ENCODE measurements around the gene BRI3BP.

Gene BRI3BP

GRCh38 chr12:124998705-124999104, 5.3 kb downstream of the BRI3BP start:
- H3K27me3 Mint-ChIP-seq: no peaks in the 10 kb centered on the region
- no peaks in the 10 kb centered on the region for H3K36me3 Mint-ChIP-seq
- H3K9me3 Mint-ChIP-seq: no peaks in the 10 kb centered on the region
- H3K4me3 Mint-ChIP-seq: no peak overlapping the region
- peaks cover 19% of the 10 kb centered on the region for H3K4me1 Mint-ChIP-seq
- H3K27ac Mint-ChIP-seq: no peak overlapping the region

- no peak overlapping the region for H3K4me3 Mint-ChIP-seq
- peaks cover 4% of the 10 kb centered on the region for H3K4me1 Mint-ChIP-seq
- no peaks in the 10 kb centered on the region for H3K9me3 Mint-ChIP-seq
- no peaks in the 10 kb centered on the region for H3K27me3 Mint-ChIP-seq
- no peaks in the 10 kb centered on the region for H3K36me3 Mint-ChIP-seq
- no peak overlapping the region for H3K27ac Mint-ChIP-seq
Observed at GRCh38 chr12:125001636-125002035, 8.2 kb downstream of the BRI3BP start.

- Mint-ChIP-seq H3K36me3 (no peaks in the 10 kb centered on the region), H3K9me3 (no peaks in the 10 kb centered on the region), H3K4me1 (peaks cover 4% of the 10 kb centered on the region), H3K27ac (no peak overlapping the region), H3K27me3 (no peaks in the 10 kb centered on the region), H3K4me3 (no peak overlapping the region)
Observed at GRCh38 chr12:125003021-125003420, 9.6 kb downstream of the BRI3BP start.

- no peaks in the 10 kb centered on the region for H3K36me3 Mint-ChIP-seq
- no peaks in the 10 kb centered on the region for H3K27me3 Mint-ChIP-seq
- H3K4me3 Mint-ChIP-seq: no peak overlapping the region
- peaks cover 4% of the 10 kb centered on the region for H3K4me1 Mint-ChIP-seq
- no peak overlapping the region for H3K27ac Mint-ChIP-seq
- no peaks in the 10 kb centered on the region for H3K9me3 Mint-ChIP-seq
Observed at GRCh38 chr12:125004621-125005020, 11.2 kb downstream of the BRI3BP start.

- Mint-ChIP-seq H3K27me3 (no peaks in the 10 kb centered on the region), H3K4me1 (peaks cover 1% of the 10 kb centered on the region), H3K27ac (no peak overlapping the region), H3K9me3 (no peaks in the 10 kb centered on the region), H3K36me3 (peaks cover 2% of the 10 kb centered on the region), H3K4me3 (no peak overlapping the region)
Observed at GRCh38 chr12:125005652-125006051, 12.2 kb downstream of the BRI3BP start.

GRCh38 chr12:125006365-125006764, 12.9 kb downstream of the BRI3BP start:
- Mint-ChIP-seq H3K9me3 (no peaks in the 10 kb centered on the region), H3K4me3 (no peak overlapping the region), H3K27me3 (no peaks in the 10 kb centered on the region)

GRCh38 chr12:125013816-125014442, 20.5 kb downstream of the BRI3BP start:
- Mint-ChIP-seq H3K4me3 (no peak overlapping the region), H3K27ac (no peak overlapping the region), H3K9me3 (no peaks in the 10 kb centered on the region), H3K36me3 (peaks cover 5% of the 10 kb centered on the region), H3K27me3 (no peaks in the 10 kb centered on the region), H3K4me1 (no peaks in the 10 kb centered on the region)

More at GRCh38 chr12:125006365-125006764, 12.9 kb downstream of the BRI3BP start:
- peaks cover 2% of the 10 kb centered on the region for H3K36me3 Mint-ChIP-seq
- no peak overlapping the region for H3K27ac Mint-ChIP-seq
- no peaks in the 10 kb centered on the region for H3K4me1 Mint-ChIP-seq

GRCh38 chr12:125014526-125014925, 21.1 kb downstream of the BRI3BP start:
- no peak overlapping the region for H3K4me3 Mint-ChIP-seq
- H3K27me3 Mint-ChIP-seq: no peaks in the 10 kb centered on the region
- no peaks in the 10 kb centered on the region for H3K4me1 Mint-ChIP-seq
- peaks cover 5% of the 10 kb centered on the region for H3K36me3 Mint-ChIP-seq
- H3K9me3 Mint-ChIP-seq: no peaks in the 10 kb centered on the region
- no peak overlapping the region for H3K27ac Mint-ChIP-seq

GRCh38 chr12:125015680-125016310, 22.4 kb downstream of the BRI3BP start:
- no peaks in the 10 kb centered on the region for H3K4me1 Mint-ChIP-seq
- H3K9me3 Mint-ChIP-seq: no peaks in the 10 kb centered on the region
- no peaks in the 10 kb centered on the region for H3K27me3 Mint-ChIP-seq
- H3K4me3 Mint-ChIP-seq: no peak overlapping the region
- no peak overlapping the region for H3K27ac Mint-ChIP-seq
- peaks cover 3% of the 10 kb centered on the region for H3K36me3 Mint-ChIP-seq

- H3K27ac Mint-ChIP-seq: no peak overlapping the region
- H3K36me3 Mint-ChIP-seq: peaks cover 5% of the 10 kb centered on the region
- no peak overlapping the region for H3K4me3 Mint-ChIP-seq
Observed at GRCh38 chr12:125017801-125018200, 24.4 kb downstream of the BRI3BP start.

GRCh38 chr12:125018356-125018755, 24.9 kb downstream of the BRI3BP start:
- Mint-ChIP-seq H3K4me3 (no peak overlapping the region), H3K36me3 (peaks cover 9% of the 10 kb centered on the region), H3K4me1 (no peaks in the 10 kb centered on the region), H3K9me3 (no peaks in the 10 kb centered on the region), H3K27ac (no peak overlapping the region), H3K27me3 (no peaks in the 10 kb centered on the region)

More at GRCh38 chr12:125017801-125018200, 24.4 kb downstream of the BRI3BP start:
- Mint-ChIP-seq H3K27me3 (no peaks in the 10 kb centered on the region), H3K9me3 (no peaks in the 10 kb centered on the region), H3K4me1 (no peaks in the 10 kb centered on the region)

GRCh38 chr12:125021096-125021495, 27.7 kb downstream of the BRI3BP start:
- H3K4me1 Mint-ChIP-seq: no peaks in the 10 kb centered on the region
- no peaks in the 10 kb centered on the region for H3K27me3 Mint-ChIP-seq
- H3K27ac Mint-ChIP-seq: no peak overlapping the region
- H3K4me3 Mint-ChIP-seq: no peak overlapping the region
- peaks cover 8% of the 10 kb centered on the region for H3K36me3 Mint-ChIP-seq
- H3K9me3 Mint-ChIP-seq: no peaks in the 10 kb centered on the region

GRCh38 chr12:125021771-125022170, 28.3 kb downstream of the BRI3BP start:
- Mint-ChIP-seq H3K4me1 (no peaks in the 10 kb centered on the region), H3K36me3 (peaks cover 9% of the 10 kb centered on the region), H3K27ac (no peak overlapping the region), H3K27me3 (no peaks in the 10 kb centered on the region), H3K9me3 (no peaks in the 10 kb centered on the region), H3K4me3 (no peak overlapping the region)

- Mint-ChIP-seq H3K27ac (no peak overlapping the region), H3K4me3 (no peak overlapping the region), H3K4me1 (no peaks in the 10 kb centered on the region), H3K36me3 (peaks cover 9% of the 10 kb centered on the region), H3K9me3 (no peaks in the 10 kb centered on the region), H3K27me3 (no peaks in the 10 kb centered on the region)
Observed at GRCh38 chr12:125023065-125023464, 29.6 kb downstream of the BRI3BP start.

- Mint-ChIP-seq H3K36me3 (peaks cover 7% of the 10 kb centered on the region), H3K4me1 (no peaks in the 10 kb centered on the region), H3K9me3 (no peaks in the 10 kb centered on the region), H3K4me3 (no peak overlapping the region), H3K27ac (no peak overlapping the region), H3K27me3 (no peaks in the 10 kb centered on the region)
Observed at GRCh38 chr12:125024949-125025563, 31.6 kb downstream of the BRI3BP start.

- Mint-ChIP-seq H3K27ac (no peak overlapping the region), H3K4me1 (no peaks in the 10 kb centered on the region), H3K9me3 (no peaks in the 10 kb centered on the region), H3K27me3 (no peaks in the 10 kb centered on the region), H3K36me3 (peaks cover 7% of the 10 kb centered on the region), H3K4me3 (no peak overlapping the region)
Observed at GRCh38 chr12:125025606-125026235, 32.3 kb downstream of the BRI3BP start.

All from activated naive CD4-positive, alpha-beta T cell treated with anti-CD3 and anti-CD28 coated beads, Interleukin-2, amount 50 U/mL, for 24 hours (primary cell).